NCI-H526 treated with DMSO at 0.1 percent for 48 hours (cell line): ENCODE results near the gene UCN.
"Not testable (repeated sequence)": the region's sequence is repeated elsewhere in the genome, so short reads cannot be mapped to it uniquely, and the experiment has no call there.

ENCODE experiments used
- DNase-seq: peaks from one replicate; lab custom pipeline; 2025; lab: John Stamatoyannopoulos, UW

UCN gene

DNA sequence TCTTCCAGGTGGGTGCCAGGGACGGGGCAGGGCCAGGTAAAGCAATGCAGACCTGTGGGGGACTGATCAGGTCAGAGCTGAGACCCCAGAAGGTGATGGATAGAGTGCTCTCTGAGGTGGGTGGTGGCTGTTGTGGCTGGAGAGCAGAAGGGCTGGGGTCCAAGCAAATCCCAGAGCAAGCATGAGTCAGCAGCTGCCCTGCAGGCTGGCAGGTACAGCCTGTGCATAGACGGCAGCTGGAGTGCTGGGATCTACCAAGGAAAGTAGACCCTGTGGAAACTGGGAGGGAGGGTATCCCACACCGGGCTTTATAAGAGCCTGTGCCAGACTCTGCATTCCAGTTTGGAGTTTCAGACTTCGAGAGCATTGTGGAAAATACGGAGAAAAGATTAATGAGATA, 25.4 kb downstream of the UCN start:
- no peak for DNase-seq

DNA sequence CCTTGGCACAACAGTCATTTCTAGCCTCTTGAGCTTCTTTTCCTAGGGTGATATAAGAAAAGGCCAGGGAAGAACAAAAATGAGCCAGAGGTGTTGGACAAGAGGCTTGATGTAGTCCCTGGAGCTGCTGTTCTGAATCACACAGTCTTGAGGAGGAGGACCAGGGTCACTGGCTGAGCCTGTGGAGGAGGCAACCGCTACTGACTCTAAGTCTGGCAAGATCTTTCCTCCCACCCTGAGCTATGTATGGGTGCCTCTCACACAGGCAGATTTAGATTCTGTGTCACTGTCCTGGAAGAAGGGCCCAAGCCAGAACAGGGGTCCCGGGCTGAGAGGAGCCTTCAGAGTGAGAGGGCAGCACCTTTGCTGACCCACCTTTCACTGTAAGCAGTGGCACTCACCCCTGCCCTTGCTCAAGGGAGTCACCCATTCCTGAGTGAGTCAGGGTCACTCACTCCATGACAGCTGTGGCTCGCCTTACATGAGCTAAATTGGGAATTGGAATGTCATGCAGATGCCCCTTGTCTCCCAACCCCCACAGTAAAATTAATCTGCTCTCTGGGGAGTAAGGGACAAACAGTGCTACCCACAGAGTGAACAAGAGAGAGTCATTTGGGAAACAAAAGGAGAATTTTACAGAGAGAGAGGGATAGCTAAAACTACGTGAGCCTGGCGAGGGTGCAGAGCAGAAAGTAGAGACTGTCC, 26.2 kb downstream of the UCN start, which contains the start of gene TRIM54:
Gene TRIM54, plus strand, starts transcription at position 575 of the 705 bp plus-strand sequence. CDS start 303 bp downstream, outside the sequence.
- DNase-seq, result no peak

DNA sequence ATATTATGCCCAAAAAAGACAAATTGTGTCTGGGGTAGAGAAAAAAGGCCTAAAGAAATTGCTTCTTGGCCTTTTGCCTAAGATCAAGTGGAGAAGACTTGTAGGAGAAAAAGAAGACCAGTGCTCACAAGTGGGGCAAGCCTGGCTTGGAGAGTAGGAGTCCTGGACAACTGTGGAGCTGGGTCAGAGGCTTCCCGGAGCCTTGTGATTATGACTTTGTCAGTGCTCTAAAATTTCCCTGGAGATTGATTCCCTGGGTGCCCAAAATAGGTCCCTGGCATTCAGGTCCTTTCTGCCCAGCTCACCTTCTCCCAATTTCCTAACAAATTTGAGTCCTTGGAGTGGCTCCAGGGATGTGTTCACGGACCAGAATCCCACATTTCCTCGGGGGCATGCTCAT, 26.8 kb downstream of the UCN start:
- DNase-seq, result no peak

DNA sequence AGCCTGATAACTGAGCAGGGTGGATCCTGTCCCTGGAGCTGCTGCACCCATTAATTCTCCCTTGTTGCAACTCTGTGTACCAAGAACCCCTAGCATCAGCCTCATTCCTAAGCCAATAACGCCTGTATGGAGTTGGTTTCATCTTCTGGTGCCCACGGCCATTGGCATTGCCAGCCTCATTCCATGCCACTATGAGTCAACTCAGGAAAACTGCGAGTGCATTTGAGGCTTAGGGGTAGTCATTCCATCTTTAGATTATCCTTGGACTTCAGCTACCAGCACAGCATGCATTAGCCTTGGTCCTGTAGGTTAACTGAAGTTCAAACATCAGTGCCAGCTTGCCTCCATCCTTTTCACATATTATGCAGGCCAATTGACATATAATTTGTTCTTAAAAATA, 27.4 kb downstream of the UCN start:
- DNase-seq, result no peak

DNA sequence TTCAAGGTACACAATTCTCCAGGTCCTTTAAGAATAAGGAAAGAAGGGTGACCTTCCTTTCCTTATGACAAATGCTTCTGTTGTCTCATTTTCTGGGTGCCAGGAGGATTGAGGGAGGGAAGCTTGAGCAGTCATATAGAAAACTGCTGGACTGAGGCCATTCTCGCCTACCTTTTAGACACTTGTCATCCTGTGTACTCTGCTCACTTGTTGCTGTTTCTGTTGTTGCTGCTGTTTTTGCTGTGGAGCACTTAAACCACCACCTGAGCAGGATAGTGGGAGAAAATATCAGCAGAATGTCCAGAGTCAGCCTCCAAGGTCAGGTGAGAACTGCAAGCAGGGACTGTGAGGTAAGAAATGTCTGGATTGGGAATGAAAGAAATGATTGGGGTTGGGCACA, 30.2 kb downstream of the UCN start:
- no peak for DNase-seq

DNA sequence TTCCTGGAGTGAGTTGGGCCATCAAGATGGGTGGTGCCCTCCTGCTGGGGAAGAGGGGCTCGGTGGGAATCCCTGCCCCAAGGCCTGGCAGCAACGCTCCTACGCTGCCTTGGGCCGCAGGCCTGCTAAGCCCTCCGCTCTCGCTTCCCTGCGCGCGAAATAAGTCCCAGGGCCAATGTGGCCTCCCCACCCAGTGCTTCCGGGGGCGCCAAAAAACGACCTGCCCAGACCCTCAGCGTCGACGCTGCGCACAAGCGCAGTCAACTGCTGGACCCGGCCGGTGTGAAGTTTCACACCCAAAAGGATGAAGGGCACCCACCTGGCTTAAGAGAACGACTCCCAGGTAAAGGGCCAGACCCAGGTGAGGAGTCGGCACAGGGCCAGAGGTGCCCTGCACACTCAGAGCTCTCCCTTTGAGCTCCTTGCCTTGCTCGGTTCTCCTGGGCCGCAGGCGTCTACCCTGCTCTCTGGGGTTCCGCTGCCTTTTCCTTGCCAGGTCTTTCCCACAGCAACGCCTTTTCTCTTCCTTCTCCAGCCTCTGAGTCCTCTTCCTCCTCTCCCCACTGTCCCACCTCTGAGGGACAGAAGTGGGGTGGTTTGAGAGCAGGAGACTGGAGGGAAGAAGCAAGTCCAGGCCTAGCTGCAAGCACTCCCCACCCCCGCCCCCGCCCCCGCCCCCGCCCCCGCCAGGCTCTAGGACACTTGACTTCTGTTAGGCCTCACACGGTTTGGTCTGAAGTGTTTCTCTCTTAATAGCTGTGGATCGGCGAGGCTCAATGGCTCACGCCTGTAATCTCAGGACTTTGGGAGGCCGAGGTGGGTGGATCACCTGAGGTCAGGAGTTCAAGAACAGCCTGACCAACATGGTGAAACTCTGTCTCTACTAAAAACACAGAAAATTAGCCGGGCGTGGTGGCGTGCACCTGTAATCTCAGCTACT, 32.8 kb downstream of the UCN start, which contains the start of gene DNAJC5G:
Gene DNAJC5G, plus strand, starts transcription at position 223 of the 940 bp plus-strand sequence. CDS start 1,296 bp downstream, outside the sequence.
- DNase-seq, result no peak

DNA sequence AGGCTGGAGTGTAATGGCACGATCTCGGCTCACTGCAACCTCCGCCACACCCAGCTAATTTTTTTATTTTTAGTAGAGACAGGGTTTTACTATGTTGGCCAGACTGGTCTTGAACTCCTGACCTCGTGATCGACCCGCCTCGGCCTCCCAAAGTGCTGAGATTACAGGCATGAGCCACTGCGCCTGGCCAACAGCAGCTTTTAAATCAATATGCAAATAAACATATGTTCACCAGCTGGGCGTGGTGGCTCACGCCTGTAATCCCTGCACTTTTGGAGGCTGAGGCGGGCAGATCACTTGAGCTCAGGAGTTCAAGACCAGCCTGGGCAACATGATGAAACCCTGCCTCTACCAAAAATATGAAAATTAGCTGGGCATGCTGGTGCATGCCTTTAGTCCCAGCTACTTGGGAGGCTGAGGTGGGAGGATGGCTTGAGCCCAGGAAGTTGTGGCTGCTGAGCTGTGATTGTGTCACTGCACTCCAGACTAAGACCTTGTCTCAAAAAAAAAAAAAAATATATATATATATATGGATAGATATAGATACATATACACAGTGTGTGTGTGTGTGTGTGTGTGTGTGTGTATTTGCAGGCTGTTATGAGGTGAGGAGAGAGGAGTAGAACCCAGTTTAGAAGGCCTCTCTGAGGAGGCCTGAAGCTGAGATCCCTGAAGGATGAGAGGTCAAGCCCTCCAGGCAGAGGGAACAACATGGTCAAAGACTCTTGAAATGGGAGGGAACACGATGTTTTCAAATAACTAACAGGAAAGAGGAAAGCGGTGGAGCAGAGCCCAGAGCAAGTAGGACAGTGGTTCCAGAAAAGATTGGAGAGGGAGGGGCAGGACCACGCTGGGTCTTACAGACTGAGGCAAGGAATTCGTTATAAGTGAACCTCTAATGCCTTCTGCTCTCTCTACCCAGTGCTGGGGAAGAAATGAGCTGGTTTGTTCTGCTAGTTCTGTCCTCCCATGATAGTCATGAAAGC, 35.4 kb downstream of the UCN start:
- not testable (repeated sequence) for DNase-seq

DNA sequence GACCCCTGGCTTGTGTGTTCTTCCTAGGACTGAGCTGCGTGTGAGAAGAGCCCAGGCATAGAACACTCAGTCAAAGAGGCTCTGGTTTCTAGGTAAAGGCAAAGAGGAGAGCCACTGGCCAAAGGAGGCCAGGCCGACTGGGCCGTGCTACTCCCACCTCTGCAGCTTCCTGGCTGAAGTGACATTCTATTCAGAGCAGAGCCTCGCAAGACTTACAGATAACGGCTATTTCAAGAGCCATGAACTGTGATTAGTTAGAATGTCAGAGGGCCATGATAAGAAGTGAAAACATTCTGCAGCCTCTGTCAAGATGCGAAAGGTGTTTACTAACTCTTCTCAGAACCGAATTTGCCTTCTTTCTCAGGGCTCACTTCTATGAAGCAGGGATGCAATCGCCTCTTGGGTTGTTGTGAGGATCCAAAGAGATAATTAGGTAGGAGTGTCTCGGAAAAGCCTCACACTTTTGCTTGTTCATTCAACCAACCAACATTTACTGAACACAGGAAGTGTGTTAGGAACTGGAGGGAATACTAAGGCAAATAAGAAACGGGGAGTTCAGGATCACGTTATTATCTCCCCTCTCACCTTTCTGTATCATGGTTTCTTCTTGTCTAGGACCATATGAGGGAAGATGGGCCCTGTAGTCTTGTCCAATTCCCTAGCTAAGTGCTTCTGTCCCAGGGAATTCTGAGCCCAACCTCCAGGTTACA, 36.5 kb downstream of the UCN start:
- no peak for DNase-seq

DNA sequence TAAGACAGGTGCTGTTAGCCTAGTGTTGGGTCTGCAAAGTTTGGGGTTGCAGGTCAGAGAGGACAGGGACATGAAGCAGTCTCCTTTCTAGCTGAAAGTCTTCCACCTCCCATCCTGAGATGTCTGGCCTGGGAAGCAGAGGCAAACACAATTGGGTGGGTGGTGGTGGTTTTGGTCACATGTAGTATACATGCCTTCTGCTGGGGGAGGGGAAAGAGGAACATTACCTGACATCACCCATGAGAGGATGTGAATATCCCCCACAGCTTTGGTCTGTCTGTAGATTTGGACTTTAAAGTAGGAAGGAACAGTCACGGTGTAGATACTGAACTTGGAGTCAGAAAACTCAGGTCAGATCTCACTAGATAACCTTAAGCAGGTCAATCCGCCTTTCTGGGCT, 37.6 kb downstream of the UCN start:
- DNase-seq, result no peak

DNA sequence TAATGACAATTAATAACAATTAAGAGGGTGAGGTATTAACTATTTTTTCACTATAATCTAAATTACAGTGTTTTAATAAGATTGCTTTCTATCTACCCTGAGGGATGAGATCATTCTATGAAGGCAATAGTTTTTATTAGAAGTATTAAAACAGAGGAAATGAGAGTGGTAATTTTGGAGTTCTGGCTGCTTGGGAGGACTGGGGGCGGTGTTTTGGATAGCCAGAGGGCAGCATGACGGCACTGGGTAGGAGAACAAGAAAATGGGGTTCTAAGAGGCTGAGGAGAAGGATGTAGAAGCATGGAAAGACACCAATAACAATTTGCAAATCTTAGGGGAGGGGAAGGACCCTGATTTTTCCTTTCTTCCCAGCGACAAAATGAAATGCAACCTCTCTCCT, 38.1 kb downstream of the UCN start:
- DNase-seq, result no peak

DNA sequence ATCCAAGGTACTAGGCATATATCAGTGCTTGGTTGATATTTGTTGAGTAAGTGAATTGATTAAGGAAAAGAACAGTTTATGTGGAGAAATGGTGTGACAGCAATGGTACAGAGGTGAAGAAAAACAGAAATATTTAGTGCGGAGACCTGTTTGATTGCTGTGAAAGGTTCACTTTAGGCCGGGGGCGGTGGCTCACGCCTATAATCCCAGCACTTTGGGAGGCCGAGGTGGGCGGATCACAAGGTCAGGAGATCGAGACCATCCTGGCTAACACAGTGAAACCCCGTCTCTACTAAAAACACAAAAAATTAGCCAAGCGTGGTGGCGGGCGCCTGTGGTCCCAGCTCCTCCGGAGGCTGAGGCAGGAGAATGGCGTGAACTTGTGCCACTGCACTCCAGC, 39.9 kb downstream of the UCN start:
- not testable (repeated sequence) for DNase-seq

DNA sequence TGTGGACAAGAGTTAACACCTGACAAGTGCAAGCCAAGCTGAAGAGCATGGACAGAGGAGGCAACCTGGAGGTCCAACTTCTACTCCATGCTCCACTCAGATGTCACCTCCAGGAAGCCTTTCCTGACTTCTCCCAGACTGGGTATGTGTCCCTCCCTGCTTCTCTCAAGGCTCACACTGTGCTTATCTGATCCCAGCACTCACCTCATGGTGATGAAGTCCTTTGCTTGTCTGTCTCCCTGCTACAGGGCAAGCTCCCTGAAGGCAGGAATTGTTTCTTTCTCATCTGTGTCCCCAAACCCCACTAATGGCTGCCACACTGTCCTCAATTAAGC, 42.7 kb downstream of the UCN start:
- DNase-seq, result no peak

DNA sequence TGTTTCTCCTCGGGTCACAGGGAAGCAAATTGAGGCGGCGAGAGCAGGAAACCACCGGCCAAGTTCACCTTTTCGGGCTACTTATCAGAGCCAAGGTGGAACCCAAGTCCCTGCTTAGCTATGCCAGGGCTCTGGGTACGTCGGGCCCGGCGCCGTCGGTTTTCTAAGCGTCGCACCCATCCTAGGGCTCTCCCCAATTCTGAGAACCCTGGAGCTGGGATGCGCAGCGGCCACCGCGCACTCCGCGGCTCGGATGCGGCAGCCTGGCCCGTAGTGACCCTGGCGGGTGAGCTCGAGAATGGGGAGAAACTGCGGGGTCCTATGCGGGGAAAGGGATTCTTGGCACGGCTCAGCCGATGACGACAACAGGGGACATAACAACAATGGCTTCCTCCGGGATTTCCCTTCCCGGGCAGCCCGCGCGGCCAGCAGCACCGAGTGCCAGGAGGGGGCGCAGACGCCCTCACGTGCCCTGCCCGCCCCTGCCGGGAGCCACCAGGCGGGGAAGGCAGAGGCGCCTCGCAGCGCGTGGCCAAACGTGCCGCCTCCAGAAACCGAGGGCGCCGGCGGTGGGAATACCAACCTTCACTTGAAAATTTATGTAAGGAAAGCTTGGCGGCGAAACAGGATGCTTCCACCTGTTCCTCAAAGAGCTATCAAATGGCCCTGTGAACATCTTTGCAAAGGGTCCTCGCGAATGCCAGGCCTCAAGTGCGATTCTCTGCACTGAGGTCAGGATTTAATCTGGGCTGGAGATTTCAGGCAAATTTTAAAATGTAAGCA, 43.3 kb downstream of the UCN start:
- DNase-seq, result peak; percentile 19

DNA sequence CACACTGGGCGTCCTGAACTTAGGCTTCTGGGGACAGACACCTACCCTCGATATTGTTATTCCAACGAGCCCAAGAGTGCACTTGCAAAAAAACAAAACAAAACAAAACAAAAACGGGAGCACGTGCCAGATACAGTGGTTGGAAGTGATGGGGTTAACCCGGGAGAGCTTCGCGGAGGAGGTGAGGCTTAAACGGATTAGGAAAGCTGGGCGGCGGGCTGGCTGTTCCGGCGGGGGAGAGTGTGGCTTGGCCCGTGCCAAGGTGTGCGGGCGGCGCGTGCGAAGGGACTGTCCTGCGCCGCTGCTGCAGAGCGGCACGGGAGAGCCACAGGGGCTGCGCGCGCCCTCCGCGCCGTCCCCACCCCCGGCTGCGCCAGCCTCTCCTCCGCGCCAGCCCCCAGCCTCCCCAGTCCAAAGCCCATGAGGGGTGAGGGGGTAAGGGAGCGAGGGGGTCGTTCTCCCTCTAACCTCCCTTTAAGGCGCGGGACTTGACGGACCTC, 43.9 kb downstream of the UCN start:
- DNase-seq, result no peak

DNA sequence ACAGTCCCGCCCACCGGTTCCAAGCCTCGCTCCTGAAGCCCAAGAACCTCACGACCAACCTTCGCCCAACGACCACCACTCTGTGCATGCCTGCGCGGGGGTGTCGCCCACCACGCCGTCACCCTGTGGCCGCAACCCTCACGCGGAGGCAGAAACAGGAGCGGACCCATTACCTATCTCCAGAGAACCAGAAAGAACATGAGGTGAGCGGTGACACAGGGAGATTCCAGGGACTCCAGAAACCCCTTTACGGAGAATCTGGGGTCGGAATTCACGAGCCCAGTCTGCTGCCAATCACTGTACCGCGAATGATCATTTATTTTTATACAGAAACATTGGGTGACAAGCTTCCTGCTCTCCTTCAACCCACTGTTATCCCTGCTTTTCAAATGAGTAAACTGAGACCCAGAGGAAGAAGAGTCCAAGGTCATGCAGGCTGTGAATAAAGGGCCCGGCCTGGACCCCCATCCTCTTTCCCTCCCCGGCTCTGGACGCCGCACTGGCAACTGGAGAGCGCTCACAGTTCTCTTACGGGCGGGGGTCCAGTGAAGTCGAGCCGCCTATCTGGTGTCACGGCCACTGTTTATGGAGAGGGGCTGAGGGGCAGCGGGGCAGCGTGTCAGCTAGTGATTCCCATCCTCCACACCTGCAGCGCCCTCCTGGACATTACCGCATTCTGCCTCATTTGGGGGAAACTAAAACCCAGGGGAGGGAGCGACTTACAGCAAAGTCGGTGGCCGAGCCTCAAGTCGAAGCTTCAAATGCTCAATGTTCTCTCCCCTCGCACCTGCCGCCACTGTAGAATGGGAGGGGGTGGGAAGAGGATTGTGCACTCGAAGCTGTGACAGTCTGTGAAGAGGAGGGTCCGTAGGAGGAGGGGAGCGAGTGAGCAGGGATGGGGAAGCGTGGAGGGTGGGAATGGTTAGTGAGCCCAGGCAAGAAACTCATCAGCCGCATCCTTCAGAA, 44.7 kb downstream of the UCN start:
- no peak for DNase-seq

DNA sequence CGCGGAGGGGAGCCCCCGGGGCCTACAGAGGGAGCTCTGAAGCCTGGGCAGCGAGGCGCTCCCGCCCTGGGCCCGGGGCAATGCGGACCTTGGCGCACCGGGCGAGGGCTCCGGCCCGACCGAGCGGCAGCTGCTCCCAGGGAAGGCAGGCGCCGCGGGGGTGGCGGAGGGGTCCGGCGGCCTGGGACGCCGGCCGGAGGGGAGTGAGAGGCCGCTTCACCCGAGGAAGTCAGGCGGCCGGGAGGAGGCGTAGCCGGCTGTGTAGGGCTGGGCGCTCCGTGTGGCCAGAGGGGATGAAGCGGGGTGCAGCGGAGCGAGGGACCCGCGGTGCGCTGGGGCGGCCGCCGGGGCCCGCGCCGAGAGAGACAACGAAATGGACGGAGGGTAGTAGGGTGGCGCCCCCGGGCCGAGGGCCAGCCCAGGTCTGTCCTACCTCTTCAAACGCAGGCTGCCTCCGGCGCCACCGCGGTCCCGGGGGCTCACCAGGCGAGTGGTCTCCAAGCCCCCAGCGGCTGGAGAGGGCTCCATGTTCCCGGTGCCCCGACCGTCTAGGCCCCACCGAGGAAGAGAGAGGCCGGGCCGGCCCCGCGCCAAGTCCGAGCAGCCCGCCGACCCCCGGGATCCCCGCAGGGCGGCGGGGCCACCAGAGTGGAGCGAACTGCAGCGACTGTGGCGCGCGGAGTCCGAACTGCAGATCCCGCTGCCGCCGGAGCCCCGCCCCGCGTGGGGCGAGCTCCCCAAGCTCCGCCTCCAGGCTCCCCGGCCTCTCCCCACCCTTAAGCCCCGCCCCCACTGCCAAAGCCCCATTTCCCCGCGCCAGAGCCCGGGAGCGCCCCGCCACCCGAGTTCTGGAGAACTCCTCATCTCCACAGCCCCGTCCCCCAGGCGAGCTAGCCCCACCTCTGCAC, 45.6 kb downstream of the UCN start, which contains the start of gene SLC30A3:
Gene SLC30A3, minus strand, starts transcription at position 669 of the 908 bp plus-strand sequence. Its CDS starts 141 bp downstream, at position 528.
- DNase-seq, result no peak

DNA sequence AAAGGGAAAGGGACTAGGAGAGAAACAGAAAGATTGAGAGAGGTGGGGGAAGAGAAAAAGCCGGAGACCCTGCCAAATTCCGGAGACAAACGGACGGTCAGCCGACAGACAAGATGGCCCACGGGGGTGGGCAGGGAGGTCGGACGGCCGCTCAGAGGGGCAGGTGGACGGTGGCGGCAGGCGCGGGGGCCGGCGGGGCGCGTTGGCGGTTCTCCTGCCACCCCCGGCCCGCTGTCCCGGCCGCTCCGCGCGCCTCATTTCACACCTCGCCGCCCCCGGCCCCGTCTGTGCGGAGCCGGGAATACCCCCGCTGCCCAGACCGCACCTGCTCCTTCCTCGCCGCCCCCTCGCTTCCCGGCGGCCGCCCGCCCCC, 46.3 kb downstream of the UCN start:
- DNase-seq, result no peak
